HG03521 (cell line): ENCODE measurements around the gene WT1.
"Not testable (repeated sequence)": the region's sequence is repeated elsewhere in the genome, so short reads cannot be mapped to it uniquely, and the experiment has no call there.

Experiments used
- ATAC-seq: cut with Tn5 transposase; IDR thresholded peaks from one replicate; pipeline ENCODE4 v1.9.1; 2021; ENCODE audit warnings: mild to moderate bottlenecking, moderate library complexity; ENCODE audit not compliant: unreplicated experiment

Gene WT1

DNA sequence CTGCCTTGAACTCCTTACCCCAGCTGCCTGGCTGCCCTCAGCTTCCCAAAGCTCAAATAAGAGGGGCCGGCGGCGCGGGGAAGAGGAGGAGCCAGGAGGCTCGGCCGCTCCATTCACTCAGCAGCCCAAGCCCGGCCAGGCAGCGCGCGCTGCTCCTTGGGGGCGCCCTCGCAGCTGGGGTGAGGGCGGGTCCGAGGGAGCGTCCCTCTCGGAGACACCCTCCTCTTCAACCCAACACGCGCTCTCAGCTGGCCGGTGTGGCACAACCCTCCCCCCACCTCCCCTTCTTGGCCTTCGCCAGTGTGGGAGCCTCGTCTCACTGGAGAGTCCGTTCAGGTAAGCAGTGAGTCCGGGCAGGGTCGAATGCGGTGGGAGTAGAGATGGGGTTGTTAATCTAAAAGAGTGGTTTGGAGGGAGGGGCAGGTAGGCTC, at the start of gene WT1:
WT1 (minus strand) TSS at position 29 of the 431 bp plus-strand sequence.
- ATAC-seq, result no peak

DNA sequence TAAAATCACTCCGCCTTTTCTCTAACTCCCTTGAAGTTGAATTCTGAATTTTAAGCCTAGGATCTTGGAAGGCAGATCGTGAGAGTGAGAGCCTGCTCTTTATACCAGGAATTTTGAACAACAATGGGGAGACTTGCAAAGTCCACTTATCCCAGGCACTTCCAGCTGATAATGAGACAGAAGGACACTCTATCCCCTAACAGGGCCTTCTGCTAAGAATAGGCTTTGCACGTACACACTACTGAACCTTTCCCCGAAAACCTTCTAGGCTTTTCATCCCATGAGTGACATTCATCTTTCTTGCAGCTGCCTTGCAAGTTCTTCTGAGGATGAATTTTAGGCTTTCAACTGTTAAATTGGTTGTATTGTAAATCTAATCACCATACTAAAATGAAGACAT, 44.0 kb upstream of the WT1 start:
- ATAC-seq, result no peak

GRCh38 chr11:32478277-32478731, 43.0 kb upstream of the WT1 start:
- no peak for ATAC-seq

DNA sequence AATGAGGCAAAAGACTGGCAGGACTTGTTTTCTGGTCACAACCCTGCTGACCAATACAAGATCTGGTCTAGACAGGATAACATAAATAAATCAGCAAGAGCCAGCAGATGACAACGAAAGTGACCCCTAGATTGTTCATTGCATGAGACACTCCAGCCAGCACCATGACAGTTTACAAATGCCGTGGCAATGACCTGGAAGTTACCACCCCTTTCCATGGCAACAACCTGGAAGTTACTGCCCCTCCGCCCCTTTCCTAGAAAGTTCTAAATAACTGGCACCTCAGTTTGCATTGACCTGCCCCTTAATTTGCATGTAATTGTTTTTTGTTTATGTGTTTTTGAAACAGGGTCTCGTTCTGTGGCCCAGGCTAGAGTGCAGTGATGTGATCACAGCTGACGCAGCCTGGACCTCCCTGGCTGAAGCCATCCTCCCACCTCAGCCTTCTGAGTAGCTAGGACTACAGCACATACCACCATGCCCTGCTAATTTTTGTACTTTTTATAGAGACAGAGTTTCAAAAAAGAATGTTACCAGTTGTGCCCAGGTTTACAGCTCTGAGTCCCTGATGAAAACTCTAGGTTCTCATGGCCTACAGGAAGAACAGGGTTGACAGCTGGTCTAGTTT, 38.1 kb upstream of the WT1 start:
- no peak for ATAC-seq

- ATAC-seq, result no peak
These were observed 36.9 kb upstream of the WT1 start for GRCh38 chr11:32472226-32472625.

DNA sequence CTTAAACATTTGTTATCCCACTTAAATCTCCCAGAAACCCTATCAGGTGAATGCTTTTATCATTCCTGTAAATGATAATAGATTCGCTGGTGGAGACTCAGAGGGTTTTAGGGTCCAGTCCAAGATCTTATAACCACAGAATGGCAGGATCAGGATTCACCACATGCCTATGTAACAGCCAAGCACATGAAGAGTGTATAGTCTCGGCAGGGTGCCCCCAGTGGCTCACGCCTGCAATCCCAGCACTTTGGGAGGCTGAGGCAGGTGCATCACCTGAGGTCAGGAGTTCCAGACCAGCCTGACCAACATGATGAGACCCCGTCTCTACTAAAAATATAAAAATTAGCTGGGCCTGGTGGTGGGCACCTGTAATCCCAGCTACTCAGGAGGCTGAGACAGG, 36.2 kb upstream of the WT1 start:
- ATAC-seq, result not testable (repeated sequence)

- ATAC-seq, result no peak
These were observed 34.5 kb upstream of the WT1 start for GRCh38 chr11:32469791-32470190.

DNA sequence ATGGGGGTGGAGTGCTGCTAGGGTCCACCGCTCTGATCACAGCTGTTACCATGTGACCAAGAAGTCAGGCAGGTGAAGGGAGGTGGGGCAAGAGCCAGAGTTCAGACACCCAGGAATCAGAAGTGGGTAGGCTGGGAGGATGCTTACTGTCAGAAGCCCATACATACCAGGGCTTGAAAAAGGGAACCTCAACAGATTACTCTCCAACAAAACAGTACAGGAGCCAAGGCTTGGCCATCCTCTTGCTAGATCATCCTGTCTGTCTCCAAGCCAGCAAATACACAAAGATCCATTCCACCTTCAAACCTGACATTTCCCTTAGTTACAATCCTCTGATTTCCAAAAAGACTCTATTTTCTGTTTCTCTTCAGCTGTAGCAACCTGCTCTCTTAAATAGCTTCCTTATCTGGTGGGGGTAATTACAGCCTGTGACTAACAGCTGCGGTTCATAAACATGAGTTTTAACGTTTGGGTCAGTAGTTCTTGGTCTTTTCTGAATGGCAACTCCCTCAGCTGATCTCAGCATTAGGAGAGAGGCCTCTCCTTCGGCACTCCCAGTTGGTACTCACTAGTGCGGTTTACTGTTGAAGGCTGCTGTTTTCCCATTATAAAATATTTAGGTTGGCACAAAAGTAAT, 31.1 kb upstream of the WT1 start:
- ATAC-seq, result no peak

DNA sequence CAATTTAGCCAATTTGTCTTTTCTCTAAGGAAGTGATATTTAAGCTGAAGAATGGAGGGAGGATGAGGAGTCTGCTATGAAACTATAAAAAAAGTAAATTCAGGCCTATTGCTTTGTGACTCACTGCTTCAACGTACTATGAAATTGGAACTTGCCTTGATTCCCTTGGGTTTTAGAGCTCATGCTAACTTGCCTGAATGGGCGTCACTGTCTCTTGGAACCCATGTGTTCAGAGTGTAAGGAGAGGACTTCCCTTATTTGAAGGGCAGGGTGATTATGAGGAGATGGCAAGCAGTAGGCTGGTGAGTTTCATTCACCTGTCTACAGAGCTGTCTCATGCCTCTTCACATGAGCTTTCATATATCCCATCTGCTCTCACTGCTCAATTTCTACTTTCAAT, 28.7 kb upstream of the WT1 start:
- no peak for ATAC-seq

- no peak for ATAC-seq
These were observed 26.8 kb upstream of the WT1 start for GRCh38 chr11:32462011-32462690.

- ATAC-seq, result no peak
These were observed 21.5 kb upstream of the WT1 start for GRCh38 chr11:32456864-32457263.

- ATAC-seq, result no peak
These were observed 19.7 kb upstream of the WT1 start for GRCh38 chr11:32454993-32455392.

GRCh38 chr11:32451808-32452207, 16.5 kb upstream of the WT1 start:
- ATAC-seq, result no peak

DNA sequence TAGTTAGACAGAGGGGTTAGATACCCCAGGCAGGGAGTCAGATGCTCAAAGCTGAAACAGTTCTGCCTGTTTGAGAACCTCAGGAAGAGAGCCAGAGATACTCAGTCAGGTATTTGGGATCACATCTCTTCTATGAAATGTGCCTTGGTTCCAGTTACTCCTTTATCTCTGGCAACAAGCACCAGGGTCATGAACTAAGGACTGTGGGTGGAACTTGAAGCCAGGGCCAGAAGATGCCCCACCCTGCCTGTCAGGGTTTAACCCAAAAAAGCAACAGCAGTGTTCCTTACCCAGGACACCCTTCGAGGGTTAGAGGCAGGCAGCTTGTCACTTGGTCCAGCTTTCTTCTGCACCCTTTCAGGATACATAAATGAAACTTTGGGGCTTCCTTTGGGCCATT, 15.0 kb upstream of the WT1 start:
- ATAC-seq, result no peak

DNA sequence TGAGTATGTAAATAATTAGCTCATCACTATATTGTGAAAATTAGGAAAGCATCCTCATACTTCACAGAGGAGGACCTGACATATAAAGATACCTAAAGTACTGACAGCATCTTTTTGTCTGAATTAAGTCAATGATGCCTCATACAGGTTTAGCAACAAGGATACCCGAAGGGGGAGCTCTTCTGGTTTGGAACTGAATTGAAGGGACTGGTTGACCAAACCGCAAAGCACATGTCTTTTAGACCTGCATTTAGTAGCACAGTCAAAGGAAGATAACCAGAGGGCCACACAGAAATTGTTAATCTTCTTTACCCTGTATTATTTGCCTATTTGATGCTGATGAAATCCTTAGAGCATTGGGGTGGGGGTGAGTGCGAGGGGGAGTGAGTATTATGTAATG, 12.9 kb upstream of the WT1 start:
- no peak for ATAC-seq

DNA sequence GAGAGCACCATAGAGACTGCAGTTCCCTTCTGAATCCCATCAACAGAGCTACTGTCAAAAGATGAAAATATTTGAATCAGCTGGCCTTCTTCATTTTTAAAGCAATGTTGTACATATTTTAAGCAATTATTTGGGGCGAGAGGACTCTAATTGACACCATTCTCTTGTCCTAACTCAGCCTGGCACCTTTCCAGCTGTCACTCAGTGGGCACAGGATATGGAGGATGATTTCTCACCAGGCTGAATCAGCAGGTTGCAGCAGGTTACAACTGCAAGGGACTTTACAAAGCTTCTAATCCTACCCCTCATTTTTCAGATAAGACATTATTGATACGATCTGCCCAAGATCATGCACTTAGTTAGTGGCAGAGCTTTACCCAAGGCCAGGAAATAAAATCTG, 11.9 kb upstream of the WT1 start:
- ATAC-seq, result no peak

DNA sequence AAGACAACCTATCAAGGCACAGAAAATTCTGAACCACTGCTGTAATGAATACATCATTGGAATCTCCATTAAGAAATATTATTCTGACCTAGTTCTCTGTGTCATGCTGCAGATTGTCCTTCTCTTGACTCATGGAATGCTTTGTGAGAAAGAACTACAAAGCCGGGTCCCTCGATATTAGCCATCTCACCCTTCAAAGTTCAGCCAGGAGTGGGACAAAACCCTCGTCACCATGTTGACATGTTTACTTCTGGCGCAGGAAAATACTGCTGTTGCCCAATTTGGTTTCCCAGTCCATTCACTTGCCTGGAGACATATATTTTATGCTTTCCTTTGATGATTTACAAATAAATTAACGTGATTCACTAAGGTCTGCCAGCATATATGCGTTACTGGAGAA, 10.9 kb upstream of the WT1 start:
- no peak for ATAC-seq

- no peak for ATAC-seq
These were observed 8.8 kb upstream of the WT1 start for GRCh38 chr11:32444186-32444585.

GRCh38 chr11:32440916-32441315, 5.6 kb upstream of the WT1 start:
- no peak for ATAC-seq

GRCh38 chr11:32440312-32440908, 5.1 kb upstream of the WT1 start:
- ATAC-seq, result no peak

GRCh38 chr11:32439501-32440210, 4.3 kb upstream of the WT1 start:
- ATAC-seq, result no peak
